HepG2 (cell line): Measurements from ENCODE around the gene PPP1R3F. TPM values are rescaled to one million over a fixed set of nuclear protein-coding genes. Genes with fewer than 3 reads are reported as not detected.
A peak's percentile ranks its signal among the peaks of the same experiment; 100 is the strongest.

Source experiments
- ATAC-seq: fragments of 200-7000 bp; cut with Tn5 transposase; 3 replicates; pipeline ENCODE4 v1.9.1; 2020; ENCODE audit warnings: mild to moderate bottlenecking, moderate library complexity
- BruUV-seq: library from RNA; stranded (reverse); fragments of 400-500 nt; replicated peaks from 2 replicates; lab custom pipeline; 2021; lab: Mats Ljungman, UMichigan
- CTCF ChIA-PET: fragments of 300-600 bp; formaldehyde crosslinking; extraction: SDS; loops from one replicate; lab custom pipeline; 2021; ENCODE audit warnings: low total read pairs, inconsistent platforms, low intra/inter-chr PET ratio; lab: Yijun Ruan, JAX
- POLR2A ChIA-PET: fragments of 350-600 bp; sonication (Branson Sonifier 250); formaldehyde crosslinking; loops from one replicate; lab custom pipeline; 2020; ENCODE audit warnings: antibody characterized with exemption, inconsistent platforms; lab: Yijun Ruan, JAX
- DNase-seq: peaks from one replicate; pipeline ENCODE4 v3.0.0-alpha.2; 2015; ENCODE audit warnings: low spot score
- FAIRE-seq: peaks from 3 replicates; lab custom pipeline; 2011; peaks lifted over from hg19 to GRCh38; lab: Jason Lieb, UNC
- H2AFZ ChIP-seq: one replicate; pipeline ENCODE4 v1.6.1; 2011; ENCODE audit warnings: low read length, inconsistent platforms
- H3K27ac ChIP-seq: fragments of 300-600 bp; 3 replicates; pipeline ENCODE4 v1.8.0; 2011; ENCODE audit warnings: mixed run types, mild to moderate bottlenecking, mixed read lengths, low read length, inconsistent platforms; ENCODE audit not compliant: insufficient read depth; ENCODE audit errors: extremely low read length
- H3K27me3 ChIP-seq, 2 experiments: fragments of 200-600 bp in 1 of 2; 2 replicates in 1 of 2; 3 replicates in 1 of 2; pipeline versions ENCODE4 v1.6.0 to v1.8.0; 2011; ENCODE audit warnings: low read length in 2 of 2, mild to moderate bottlenecking in 2 of 2, moderate library complexity in 2 of 2, inconsistent platforms in 1 of 2; ENCODE audit not compliant: insufficient read depth in 2 of 2, control insufficient read depth in 1 of 2
- H3K36me3 ChIP-seq, 2 experiments: fragments of 200-600 bp in 1 of 2; replicated peaks in 1 of 2; 2 replicates in 1 of 2; 3 replicates in 1 of 2; pipeline versions ENCODE4 v1.5.1 to v1.8.0; 2011; ENCODE audit warnings: low read length in 2 of 2, inconsistent platforms in 1 of 2; ENCODE audit not compliant: insufficient read depth in 2 of 2, control insufficient read depth in 1 of 2
- H3K4me1 ChIP-seq: 2 replicates; pipeline ENCODE4 v1.5.1; 2012; ENCODE audit warnings: low read length, inconsistent platforms; ENCODE audit not compliant: insufficient read depth
- H3K4me2 ChIP-seq: 2 replicates; pipeline ENCODE4 v1.6.0; 2011; ENCODE audit warnings: low read depth, low read length, inconsistent platforms
- H3K4me3 ChIP-seq, 3 experiments: fragments of 200-600 bp in 1 of 3; sonication (generic), shearing (Covaris generic) in 1 of 3; replicated peaks in 1 of 3; 2 replicates each; pipeline ENCODE4 v1.5.1; 2011 to 2016; ENCODE audit warnings: low read length in 3 of 3, inconsistent platforms in 2 of 3, low read depth in 2 of 3, mild to moderate bottlenecking in 2 of 3, control low read depth in 1 of 3, mixed read lengths in 1 of 3; ENCODE audit not compliant: insufficient read depth in 1 of 3
- H3K79me2 ChIP-seq: one replicate; pipeline ENCODE4 v1.6.1; 2011; ENCODE audit warnings: low read length, inconsistent platforms; ENCODE audit not compliant: insufficient read depth
- H3K9ac ChIP-seq: 2 replicates; pipeline ENCODE4 v1.6.0; 2011; ENCODE audit warnings: mild to moderate bottlenecking, low read depth, low read length, inconsistent platforms; ENCODE audit not compliant: insufficient read depth
- H3K9me3 ChIP-seq: 2 replicates; pipeline ENCODE4 v1.5.1; 2012; ENCODE audit warnings: mild to moderate bottlenecking, low read length
- H4K20me1 ChIP-seq: 2 replicates; pipeline ENCODE4 v1.6.0; 2011; ENCODE audit warnings: inconsistent platforms, mild to moderate bottlenecking, low read length, moderate library complexity; ENCODE audit not compliant: insufficient read depth
- AGO2 ChIP-seq: fragments of 200-400 bp; formaldehyde crosslinking; optimal IDR thresholded peaks from 2 replicates; pipeline ENCODE3; 2017; ENCODE audit warnings: mild to moderate bottlenecking, low read depth, low read length, moderate library complexity
- FOXP1 ChIP-seq, 2 experiments: fragments of 450-650 bp in 1 of 2; IDR thresholded peaks; 2 replicates each; pipeline ENCODE4 v1.6.1; 2017 to 2018; ENCODE audit warnings: antibody characterized with exemption in 1 of 2
- GTF2F1 ChIP-seq: fragments of 150-350 bp; IDR thresholded peaks from 2 replicates; pipeline ENCODE4 v1.6.1; 2014; ENCODE audit warnings: low read length
- KDM4B ChIP-seq: sonication (generic); formaldehyde crosslinking; IDR thresholded peaks from 2 replicates; pipeline ENCODE4 v1.4.0; 2020; ENCODE audit warnings: missing genetic modification reagents
- ZNF768 ChIP-seq: sonication (generic); formaldehyde crosslinking; IDR thresholded peaks from 2 replicates; pipeline ENCODE4 v1.4.0; 2020; ENCODE audit warnings: missing genetic modification reagents
- ZSCAN20 ChIP-seq: sonication (generic); formaldehyde crosslinking; IDR thresholded peaks from 2 replicates; pipeline ENCODE4 v1.4.0; 2020; ENCODE audit warnings: missing genetic modification reagents, mild to moderate bottlenecking, borderline replicate concordance
- ZSCAN22 ChIP-seq: sonication (generic); formaldehyde crosslinking; IDR thresholded peaks from 2 replicates; pipeline ENCODE4 v1.4.0; 2020; ENCODE audit warnings: mild to moderate bottlenecking, missing genetic modification reagents
- WGBS: methylation state at CpG from one replicate; pipeline ENCODE4 v1.1.6; 2017; ENCODE audit warnings: low lambda C conversion rate; 5-methylcytosine and 5-hydroxymethylcytosine counted together
- in situ Hi-C: cut with HindIII; loops from 2 replicates; pipeline ENCODE4 v1.10.0; 2017; ENCODE audit warnings: low pct_unique_long_range_greater_than_20kb; ENCODE audit not compliant: extremely low pct_ligation_motif_present
- intact Hi-C: fragments of 100-400 bp; cut with micrococcal nuclease; formaldehyde crosslinking; loops from one replicate; pipeline ENCODE4 v1.10.0; 2022; ENCODE audit not compliant: unreplicated experiment
- polyA plus RNA-seq, 8 experiments: library from polyadenylated mRNA; depleted of rRNA in 3 of 8; stranded (reverse) in 7 of 8; unstranded in 1 of 8; fragments of >200 nt; fragmentation: Illumina TruSeq in 4 of 8; extraction: Trizol in 4 of 8; gene quantifications; 2 replicates each; pipeline versions ENCODE4 v1.2.1 to v1.2.3, GENCODE V29; 2011 to 2016; ENCODE audit warnings: low read depth in 4 of 8, missing spikeins in 1 of 8, mixed read lengths in 1 of 8; ENCODE audit not compliant: insufficient read depth in 1 of 8
- total RNA-seq, 5 experiments: library from RNA; depleted of rRNA; stranded (reverse); fragments of >200 nt; fragmentation: Illumina TruSeq; extraction: Trizol; gene quantifications; 2 replicates each; pipeline ENCODE4 v1.2.3, GENCODE V29; 2016; ENCODE audit warnings: low read depth in 1 of 5
- TF ChIP-seq, protein P1 (sequence below): sonication (generic); formaldehyde crosslinking; IDR thresholded peaks from 2 replicates; pipeline ENCODE4 v1.8.0; 2022; ENCODE audit warnings: missing genetic modification reagents, mild to moderate bottlenecking, borderline replicate concordance

The PPP1R3F gene
- total and polyA plus RNA-seq, 2 of the 13 experiments (the other 11 are each of a cell fraction or from before 2014, with no cell fraction given), result 0.82 to 0.84 TPM

DNA sequence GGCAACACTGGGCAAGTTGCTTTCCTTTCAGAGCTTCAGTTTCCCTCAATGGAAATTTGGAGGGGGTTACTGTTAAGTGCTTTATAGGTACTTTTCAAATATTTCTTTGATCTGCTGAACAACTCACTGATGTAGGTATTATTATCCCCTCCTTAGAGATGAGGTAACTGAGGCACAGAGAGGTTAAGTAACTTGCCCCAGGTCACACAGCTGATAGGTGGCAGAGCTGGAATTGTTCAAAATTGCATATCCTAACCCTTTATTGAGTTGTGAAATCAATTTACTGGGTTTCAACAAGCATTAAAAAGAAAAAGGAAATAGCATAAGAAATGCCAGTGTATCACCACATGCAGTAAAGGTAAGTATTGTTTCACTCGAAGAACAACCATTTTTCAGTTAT, 6.6 kb downstream of the PPP1R3F start:
- H3K36me3 ChIP-seq, result no peaks in the 10 kb centered on the region
- H3K4me2 ChIP-seq, result no peak overlapping the region
- DNase-seq (no peak), ATAC-seq (no peak), FAIRE-seq (no peak)
- no peaks in the 10 kb centered on the region for H4K20me1 ChIP-seq
- TF ChIP-seq, protein P1, sequence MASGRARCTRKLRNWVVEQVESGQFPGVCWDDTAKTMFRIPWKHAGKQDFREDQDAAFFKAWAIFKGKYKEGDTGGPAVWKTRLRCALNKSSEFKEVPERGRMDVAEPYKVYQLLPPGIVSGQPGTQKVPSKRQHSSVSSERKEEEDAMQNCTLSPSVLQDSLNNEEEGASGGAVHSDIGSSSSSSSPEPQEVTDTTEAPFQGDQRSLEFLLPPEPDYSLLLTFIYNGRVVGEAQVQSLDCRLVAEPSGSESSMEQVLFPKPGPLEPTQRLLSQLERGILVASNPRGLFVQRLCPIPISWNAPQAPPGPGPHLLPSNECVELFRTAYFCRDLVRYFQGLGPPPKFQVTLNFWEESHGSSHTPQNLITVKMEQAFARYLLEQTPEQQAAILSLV (CRISPR knock-in tag), result no peak
- TF ChIP-seq ZSCAN20 (CRISPR knock-in tag) (no peak), KDM4B (CRISPR knock-in tag) (no peak), GTF2F1 (no peak), ZNF768 (CRISPR knock-in tag) (peak; percentile 25; the same call in 1 of the 2 replicates), ZSCAN22 (CRISPR knock-in tag) (no peak)
- H3K9me3 ChIP-seq, result no peaks in the 10 kb centered on the region
- in situ Hi-C loops (no loop called here), intact Hi-C loops (no loop called here)
- H2AFZ ChIP-seq, result no peak overlapping the region
- no TSS peak for BruUV-seq
- CTCF ChIA-PET, result no interaction called here
- H3K4me3 ChIP-seq, result no peak overlapping the region
- H3K79me2 ChIP-seq, result peaks cover 5% of the 10 kb centered on the region
- H3K9ac ChIP-seq, result no peak overlapping the region
- peaks cover 24% of the 10 kb centered on the region for H3K4me1 ChIP-seq
- no peaks in the 10 kb centered on the region for H3K27me3 ChIP-seq
- POLR2A ChIA-PET, result no interaction called here
- WGBS, result 89% methylated on average over 1 of the region's 1 CpG
- no peak overlapping the region for H3K27ac ChIP-seq

DNA sequence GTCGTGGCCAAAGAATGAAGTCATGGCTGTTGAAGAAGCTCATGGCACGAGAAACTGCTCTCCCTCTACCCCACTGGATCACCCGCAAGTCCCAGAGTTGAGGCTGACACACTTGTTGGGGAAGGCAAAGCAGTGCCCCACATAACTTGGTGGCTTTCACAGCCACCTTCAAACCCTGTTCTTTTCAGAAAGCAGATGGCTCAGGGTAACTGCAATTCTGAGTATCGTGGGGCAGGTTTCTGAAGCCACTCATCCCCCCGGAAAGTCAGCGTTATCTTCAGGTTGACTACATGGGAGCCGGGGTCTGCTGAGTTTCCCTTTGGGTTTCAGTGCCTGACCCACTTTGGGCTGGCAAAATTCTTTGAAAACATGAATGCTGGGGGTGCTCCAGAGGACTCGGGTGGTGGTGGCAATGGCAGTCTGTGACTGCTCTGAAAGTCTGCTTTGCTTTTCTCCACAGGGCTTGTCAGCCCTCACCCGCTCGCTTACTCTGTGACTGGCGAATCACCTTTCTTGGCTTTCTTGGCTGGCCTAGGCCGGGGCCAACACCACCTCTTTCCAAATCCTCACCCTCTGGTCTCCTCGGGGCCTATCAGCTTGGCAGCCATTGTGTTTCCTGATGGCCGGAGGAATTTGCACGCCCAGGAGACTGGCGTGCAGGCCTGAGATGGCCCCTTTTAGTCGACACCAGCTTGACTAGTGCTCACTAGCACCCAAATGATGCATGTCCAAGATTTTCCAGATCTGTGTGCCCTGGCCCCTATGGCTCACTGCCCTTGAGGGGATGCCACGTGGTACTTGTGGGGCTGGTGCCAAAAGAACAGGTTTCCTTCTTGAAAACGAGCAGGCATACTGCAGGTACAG, 7.3 kb downstream of the PPP1R3F start:
- Histone ChIP-seq H3K4me2 (no peak overlapping the region), H2AFZ (no peak overlapping the region), H3K36me3 (no peaks in the 10 kb centered on the region)
- CTCF ChIA-PET, result no interaction called here
- BruUV-seq, result no TSS peak
- whole genome bisulfite sequencing, result 74% methylated on average over 4 of the region's 19 CpGs
- intact Hi-C loops, result no loop called here
- TF ChIP-seq AGO2 (peak; percentile 9), FOXP1 (IDR thresholded peaks at IDR 0.05) (no peak), FOXP1 (CRISPR knock-in tag; IDR thresholded peaks at IDR 0.05) (no peak)
- TF ChIP-seq, all 625 proteins: peak for 1
- Histone ChIP-seq H3K9me3 (no peaks in the 10 kb centered on the region), H4K20me1 (no peaks in the 10 kb centered on the region), H3K4me1 (peaks cover 17% of the 10 kb centered on the region), H3K27ac (no peak overlapping the region), H3K4me3 (no peak overlapping the region), H3K79me2 (peaks cover 3% of the 10 kb centered on the region), H3K9ac (no peak overlapping the region), H3K27me3 (no peaks in the 10 kb centered on the region)
- POLR2A ChIA-PET, result no interaction called here
- in situ Hi-C loops, result no loop called here
- DNase-seq, result no peak
- peak; percentile 34; the same call in 1 of the 3 replicates for ATAC-seq
- no peak for FAIRE-seq
